Left ventricle myocardium inferior (tissue), 1 donor: Measurements from ENCODE around the gene GRK6. TPM values are rescaled to one million over a fixed set of nuclear protein-coding genes. Genes with fewer than 3 reads are reported as not detected.

Source experiments
- DNase-seq: peaks from one replicate; pipeline ENCODE4 v3.0.0-alpha.2; 2020
- H3K27ac ChIP-seq: fragments of 200-600 bp; replicated peaks from 2 replicates; pipeline ENCODE4 v1.8.0; 2021
- H3K27me3 ChIP-seq: fragments of 200-600 bp; 2 replicates; pipeline ENCODE4 v1.8.0; 2021; ENCODE audit warnings: low read depth
- H3K36me3 ChIP-seq: fragments of 200-600 bp; 2 replicates; pipeline ENCODE4 v1.8.0; 2021
- H3K4me1 ChIP-seq: fragments of 200-600 bp; 2 replicates; pipeline ENCODE4 v1.8.0; 2021
- H3K4me3 ChIP-seq: fragments of 200-600 bp; 2 replicates; pipeline ENCODE4 v1.8.0; 2021; ENCODE audit warnings: mild to moderate bottlenecking, moderate library complexity
- H3K9me3 ChIP-seq: fragments of 200-600 bp; replicated peaks from 2 replicates; pipeline ENCODE4 v1.8.0; 2021
- intact Hi-C: fragments of 100-400 bp; cut with micrococcal nuclease; formaldehyde crosslinking; loops from one replicate; pipeline ENCODE4 v1.11.0; 2022
- total RNA-seq: library from RNA; stranded (reverse); fragmentation: NEBNext Ultra II Directional; extraction: Animal tissue kit (Norgen Biotek cat#: 25700); gene quantifications from one replicate; pipeline ENCODE4 v1.2.1, GENCODE V29; 2021
- TF ChIP-seq, protein P1 (sequence below): fragments of 200-600 bp; IDR thresholded peaks from 2 replicates; pipeline ENCODE4 v1.8.0; 2021; ENCODE audit warnings: antibody characterized with exemption, mild to moderate bottlenecking, borderline replicate concordance
- donor health status: DM: no; HTN: yes; CAD: no; lungs with severe emphysema.

Gene GRK6
- total RNA-seq, 1 donor from 2014 or later: 15.6 TPM

DNA sequence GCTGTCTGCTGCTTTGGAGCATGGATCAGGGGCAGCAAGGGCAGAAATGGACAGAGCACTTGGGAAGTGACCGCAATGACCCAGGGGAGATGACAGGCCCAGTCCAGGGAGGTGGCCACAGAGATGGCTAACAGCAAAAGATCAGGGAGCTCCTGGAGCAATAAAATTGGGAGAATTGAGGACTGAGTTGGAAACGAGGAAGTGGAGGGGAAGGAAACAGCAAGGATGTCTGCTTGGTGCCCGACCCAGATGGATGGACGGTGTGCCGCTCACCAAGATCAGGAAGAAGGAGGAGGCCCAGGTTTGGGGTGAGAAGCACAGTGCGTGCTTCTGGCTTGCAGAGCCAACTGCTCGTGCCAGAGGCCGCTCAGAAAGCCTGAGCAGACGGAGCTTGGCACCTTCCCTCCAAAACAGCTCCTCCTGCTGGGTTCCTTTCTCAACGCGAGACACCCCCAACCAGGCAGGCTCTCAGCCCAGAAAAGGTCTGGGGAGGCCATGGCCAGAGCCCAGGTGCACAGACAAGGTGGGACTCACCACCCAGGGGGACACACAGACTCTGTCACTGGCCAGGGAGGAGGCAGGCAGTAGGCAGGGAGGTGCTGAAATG, 44.0 kb upstream of the GRK6 start:
- H3K36me3 ChIP-seq: no peaks in the 10 kb centered on the region
- intact Hi-C loops: no loop called here
- no peaks in the 10 kb centered on the region for H3K4me1 ChIP-seq
- H3K27ac ChIP-seq: no peak overlapping the region
- TF ChIP-seq, protein P1, sequence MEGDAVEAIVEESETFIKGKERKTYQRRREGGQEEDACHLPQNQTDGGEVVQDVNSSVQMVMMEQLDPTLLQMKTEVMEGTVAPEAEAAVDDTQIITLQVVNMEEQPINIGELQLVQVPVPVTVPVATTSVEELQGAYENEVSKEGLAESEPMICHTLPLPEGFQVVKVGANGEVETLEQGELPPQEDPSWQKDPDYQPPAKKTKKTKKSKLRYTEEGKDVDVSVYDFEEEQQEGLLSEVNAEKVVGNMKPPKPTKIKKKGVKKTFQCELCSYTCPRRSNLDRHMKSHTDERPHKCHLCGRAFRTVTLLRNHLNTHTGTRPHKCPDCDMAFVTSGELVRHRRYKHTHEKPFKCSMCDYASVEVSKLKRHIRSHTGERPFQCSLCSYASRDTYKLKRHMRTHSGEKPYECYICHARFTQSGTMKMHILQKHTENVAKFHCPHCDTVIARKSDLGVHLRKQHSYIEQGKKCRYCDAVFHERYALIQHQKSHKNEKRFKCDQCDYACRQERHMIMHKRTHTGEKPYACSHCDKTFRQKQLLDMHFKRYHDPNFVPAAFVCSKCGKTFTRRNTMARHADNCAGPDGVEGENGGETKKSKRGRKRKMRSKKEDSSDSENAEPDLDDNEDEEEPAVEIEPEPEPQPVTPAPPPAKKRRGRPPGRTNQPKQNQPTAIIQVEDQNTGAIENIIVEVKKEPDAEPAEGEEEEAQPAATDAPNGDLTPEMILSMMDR: peak; percentile 41
- H3K27me3 ChIP-seq: peaks cover 81% of the 10 kb centered on the region
- no peaks in the 10 kb centered on the region for H3K9me3 ChIP-seq
- no peak for DNase-seq
- H3K4me3 ChIP-seq: no peak overlapping the region

DNA sequence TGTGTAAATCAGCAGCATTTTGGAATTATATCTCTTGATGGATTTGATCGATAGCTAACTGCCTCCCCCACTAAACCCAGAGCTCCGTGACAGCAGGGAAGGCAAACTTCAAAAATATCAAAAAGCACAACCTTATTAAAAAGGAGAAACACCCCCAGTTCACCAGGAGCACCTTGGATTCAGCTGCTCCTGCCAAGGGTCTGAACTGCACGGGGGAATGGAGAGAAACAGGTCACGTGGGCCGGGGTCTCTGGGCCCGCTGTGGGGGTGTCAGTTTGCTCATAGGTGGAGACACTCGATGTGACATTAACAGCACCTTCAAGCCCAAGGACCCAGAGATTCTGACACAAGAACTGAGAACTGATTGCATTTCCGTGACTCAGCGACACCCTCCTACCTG, 43.3 kb upstream of the GRK6 start:
- TF ChIP-seq, protein P1: no peak
- Histone ChIP-seq H3K27me3 (peaks cover 82% of the 10 kb centered on the region), H3K4me1 (no peaks in the 10 kb centered on the region), H3K4me3 (no peak overlapping the region), H3K36me3 (no peaks in the 10 kb centered on the region), H3K27ac (no peak overlapping the region), H3K9me3 (no peaks in the 10 kb centered on the region)
- intact Hi-C loops: no loop called here
- DNase-seq: no peak

DNA sequence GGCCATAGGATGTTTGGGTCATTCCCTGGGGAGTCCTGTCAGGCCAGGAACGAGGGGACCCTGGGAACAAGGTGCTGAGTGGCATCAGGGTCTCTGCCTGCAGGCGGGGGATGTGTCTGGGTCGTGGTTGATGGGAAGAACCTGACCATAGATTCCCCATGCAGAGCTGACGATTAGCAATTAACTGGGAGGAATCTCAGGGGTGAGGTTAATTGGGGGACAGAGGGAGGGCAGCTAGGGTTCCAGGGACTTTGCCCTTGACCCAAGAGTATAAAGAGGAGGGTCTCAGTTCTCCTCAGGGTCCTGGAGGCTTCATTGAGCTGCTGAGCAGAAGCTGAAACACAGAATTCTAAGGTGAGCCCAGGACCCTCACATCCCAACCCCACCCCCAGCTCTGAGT, 42.3 kb upstream of the GRK6 start, which contains the start of gene SLC34A1:
SLC34A1 (plus strand) TSS at position 301 of the 400 bp plus-strand sequence. CDS start 1,308 bp downstream, outside the sequence.
- peaks cover 91% of the 10 kb centered on the region for H3K27me3 ChIP-seq
- H3K4me3 ChIP-seq: no peak within 1 kb of the TSS
- H3K4me1 ChIP-seq: no peaks in the 10 kb centered on the region
- H3K9me3 ChIP-seq: no peaks in the 10 kb centered on the region
- TF ChIP-seq, protein P1: no peak
- DNase-seq: no peak
- no peaks in the 10 kb centered on the region for H3K36me3 ChIP-seq
- intact Hi-C loops: no loop called here
- no peak within 1 kb of the TSS for H3K27ac ChIP-seq

DNA sequence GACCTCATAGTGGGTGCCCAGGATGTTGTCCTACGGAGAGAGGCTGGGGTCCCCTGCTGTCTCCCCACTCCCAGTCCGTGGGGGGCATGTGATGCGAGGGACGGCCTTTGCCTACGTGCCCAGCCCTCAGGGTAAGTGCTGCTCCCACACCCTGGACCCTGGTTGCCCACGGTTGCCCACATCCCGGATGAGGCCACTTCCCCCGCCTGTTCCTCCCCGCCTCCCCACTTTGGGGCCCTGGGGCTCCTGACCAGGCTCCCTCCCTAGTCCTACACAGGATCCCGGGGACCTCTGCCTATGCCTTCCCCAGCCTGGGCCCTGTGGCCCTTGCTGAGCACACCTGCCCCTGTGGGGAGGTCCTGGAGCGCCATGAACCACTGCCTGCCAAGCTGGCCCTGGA, 40.8 kb upstream of the GRK6 start:
- intact Hi-C loops: no loop called here
- TF ChIP-seq, protein P1: no peak
- no peaks in the 10 kb centered on the region for H3K9me3 ChIP-seq
- DNase-seq: no peak
- peaks cover 7% of the 10 kb centered on the region for H3K4me1 ChIP-seq
- H3K27ac ChIP-seq: no peak overlapping the region
- peaks cover 95% of the 10 kb centered on the region for H3K27me3 ChIP-seq
- H3K4me3 ChIP-seq: no peak overlapping the region
- no peaks in the 10 kb centered on the region for H3K36me3 ChIP-seq

DNA sequence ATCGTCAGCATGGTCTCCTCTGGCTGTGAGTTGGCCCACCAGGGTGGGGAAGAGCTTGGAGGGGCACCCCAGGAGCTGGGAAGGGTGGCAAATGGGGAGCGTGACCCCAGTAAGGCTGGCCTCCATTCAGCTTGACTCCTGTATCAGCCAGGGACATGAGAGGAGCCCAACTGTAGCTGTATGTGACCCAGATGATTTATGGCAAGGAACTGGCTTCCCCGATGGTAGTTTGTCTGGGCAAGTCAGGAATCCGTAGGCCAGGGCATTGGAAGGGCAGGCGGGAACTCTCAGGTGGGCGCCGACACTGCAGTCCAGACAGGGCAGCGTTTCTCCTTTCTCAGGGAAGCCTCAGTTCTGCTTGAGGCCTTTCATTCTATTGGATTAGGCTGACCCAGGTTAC, 39.9 kb upstream of the GRK6 start:
- no peak overlapping the region for H3K27ac ChIP-seq
- H3K36me3 ChIP-seq: no peaks in the 10 kb centered on the region
- intact Hi-C loops: no loop called here
- no peak overlapping the region for H3K4me3 ChIP-seq
- H3K4me1 ChIP-seq: peaks cover 7% of the 10 kb centered on the region
- no peak for DNase-seq
- TF ChIP-seq, protein P1: no peak
- no peaks in the 10 kb centered on the region for H3K9me3 ChIP-seq
- peaks cover 87% of the 10 kb centered on the region for H3K27me3 ChIP-seq
